Stomach (tissue), 9 donors: ENCODE results near the gene TMEM135. TPM values are rescaled to one million over a fixed set of nuclear protein-coding genes. Genes with fewer than 3 reads are reported as not detected.
A peak's percentile ranks its signal among the peaks of the same experiment; 100 is the strongest.
"Not testable (repeated sequence)": the region's sequence is repeated elsewhere in the genome, so short reads cannot be mapped to it uniquely, and the experiment has no call there.

Source experiments
- DNase-seq, 2 donors: peaks; one replicate each; pipeline versions ENCODE4 v3.0.0 to v3.0.0-alpha.2; 2013 to 2019
- H3K27ac ChIP-seq, 5 donors: fragments of 200-600 bp in 4 of 5; sonication (generic) in 4 of 5; one replicate each; pipeline ENCODE4 v1.5.1; 2013 to 2019; ENCODE audit warnings: mild to moderate bottlenecking in 1 of 5, moderate library complexity in 1 of 5
- H3K27me3 ChIP-seq, 3 donors: fragments of 200-600 bp; sonication (generic); one replicate each; pipeline ENCODE4 v1.5.1; 2017 to 2019; ENCODE audit warnings: mixed run types in 1 of 3
- H3K36me3 ChIP-seq, 4 donors: fragments of 200-600 bp; sonication (generic); 1 replicate in 3 of 4; 2 replicates in 1 of 4; pipeline ENCODE4 v1.5.1; 2016 to 2019
- H3K4me1 ChIP-seq, 4 donors: fragments of 200-600 bp; sonication (generic); one replicate each; pipeline ENCODE4 v1.5.1; 2016 to 2019
- H3K4me3 ChIP-seq, 4 donors: fragments of 200-600 bp; sonication (generic) in 3 of 4; one replicate each; pipeline ENCODE4 v1.5.1; 2016 to 2019; ENCODE audit warnings: mild to moderate bottlenecking in 1 of 4
- H3K9me3 ChIP-seq, 4 donors: fragments of 200-600 bp; sonication (generic); one replicate each; pipeline ENCODE4 v1.5.1; 2016 to 2019
- CTCF ChIP-seq, 7 experiments: fragments of 450-650 bp in 4 of 7; fragments of 200-600 bp in 3 of 7; sonication (generic) in 3 of 7; IDR thresholded peaks; one replicate each; pipeline ENCODE4 v1.5.1; 2016 to 2019; ENCODE audit warnings: antibody characterized with exemption in 7 of 7, control low read depth in 2 of 7, mild to moderate bottlenecking in 1 of 7
- EP300 ChIP-seq: sonication (generic); formaldehyde crosslinking; IDR thresholded peaks from one replicate; pipeline ENCODE4 v1.6.1; 2017; ENCODE audit warnings: antibody characterized with exemption
- POLR2A ChIP-seq, 4 donors: fragments of 450-650 bp; IDR thresholded peaks; one replicate each; pipeline ENCODE4 v1.6.1; 2016; ENCODE audit warnings: antibody characterized with exemption in 4 of 4, control low read depth in 2 of 4, mild to moderate bottlenecking in 1 of 4, moderate library complexity in 1 of 4
- POLR2AphosphoS5 ChIP-seq, 3 donors: sonication (generic); formaldehyde crosslinking; IDR thresholded peaks; one replicate each; pipeline ENCODE4 v1.6.1; 2016; ENCODE audit warnings: antibody characterized with exemption in 3 of 3
- whole genome bisulfite sequencing, 5 donors: extraction: QIAGEN DNeasy Blood & Tissue Kit in 3 of 5; methylation state at CpG; one replicate each; pipeline versions ENCODE4 v1.1.5 to v1.1.7; 2013 to 2018; 5-methylcytosine and 5-hydroxymethylcytosine counted together
- intact Hi-C: fragments of 100-400 bp; cut with DNase I; formaldehyde crosslinking; loops from one replicate; pipeline ENCODE4 v1.15.1; 2023; ENCODE audit warnings: low total_unique reads
- polyA plus RNA-seq, 3 donors: library from polyadenylated mRNA; stranded (reverse); fragments of 200-250 nt; gene quantifications; one replicate each; pipeline ENCODE4 v1.2.3, GENCODE V29; 2013
- total RNA-seq, 5 donors: library from RNA; depleted of rRNA; stranded (reverse); fragments of >200 nt; gene quantifications; one replicate each; pipeline versions ENCODE4 v1.1.0 to v1.2.3, GENCODE V29; 2014 to 2016
- donor health status: healthy with polysubstance abuse.
- donor health status: Bipolar disorder and iron deficiency.
- donor health status: healthy.

The TMEM135 gene
- total and polyA plus RNA-seq, 8 donors, result 0.58 to 202 (median 3.9) TPM

GRCh38 chr11:87265132-87265531 lies 227.4 kb downstream of the TMEM135 start:
- DNase-seq, result peak in 1 of 2 donors; percentile 57
- H3K27ac ChIP-seq, result no peak overlapping the region
- TF ChIP-seq POLR2A (IDR thresholded peaks at IDR 0.05) (no peak), EP300 (no peak), POLR2AphosphoS5 (IDR thresholded peaks at IDR 0.05) (no peak), CTCF (IDR thresholded peaks at IDR 0.05) (no peak)
- peaks cover 0 to 15% (median 6%) of the 10 kb centered on the region in 4 donors for H3K4me1 ChIP-seq
- no peaks in the 10 kb centered on the region for H3K27me3 ChIP-seq
- H3K36me3 ChIP-seq, result no peaks in the 10 kb centered on the region
- H3K4me3 ChIP-seq, result no peak overlapping the region
- no peaks in the 10 kb centered on the region for H3K9me3 ChIP-seq
- intact Hi-C loops, result no loop called here

GRCh38 chr11:87265979-87266378 lies 228.2 kb downstream of the TMEM135 start:
- intact Hi-C loops, result no loop called here
- TF ChIP-seq EP300 (no peak), POLR2AphosphoS5 (IDR thresholded peaks at IDR 0.05) (no peak), CTCF (IDR thresholded peaks at IDR 0.05) (no peak), POLR2A (IDR thresholded peaks at IDR 0.05) (no peak)
- no peaks in the 10 kb centered on the region for H3K9me3 ChIP-seq
- H3K4me1 ChIP-seq, result peaks cover 0 to 14% (median 4%) of the 10 kb centered on the region in 4 donors
- no peaks in the 10 kb centered on the region for H3K36me3 ChIP-seq
- no peak overlapping the region for H3K27ac ChIP-seq
- peak in 1 of 2 donors; percentile 53 for DNase-seq
- H3K27me3 ChIP-seq, result no peaks in the 10 kb centered on the region
- no peak overlapping the region for H3K4me3 ChIP-seq

- H3K27ac ChIP-seq, result no peak overlapping the region
- intact Hi-C loops, result no loop called here
- H3K36me3 ChIP-seq, result no peaks in the 10 kb centered on the region
- 67 to 97% (median 70%) methylated on average over 2 of the region's 2 CpGs for WGBS, 5 donors
- no peaks in the 10 kb centered on the region for H3K27me3 ChIP-seq
- TF ChIP-seq CTCF (IDR thresholded peaks at IDR 0.05) (no peak), POLR2AphosphoS5 (IDR thresholded peaks at IDR 0.05) (no peak), EP300 (no peak), POLR2A (IDR thresholded peaks at IDR 0.05) (no peak)
- peaks cover 0 to 14% (median 3%) of the 10 kb centered on the region in 4 donors for H3K4me1 ChIP-seq
- H3K4me3 ChIP-seq, result no peak overlapping the region
- DNase-seq, result no peak
- no peaks in the 10 kb centered on the region for H3K9me3 ChIP-seq
Measured at GRCh38 chr11:87266751-87267150, 229.0 kb downstream of the TMEM135 start.

GRCh38 chr11:87271951-87272350 lies 234.2 kb downstream of the TMEM135 start:
- H3K27me3 ChIP-seq, H3K9me3 ChIP-seq, H3K36me3 ChIP-seq, intact Hi-C loops, H3K4me1 ChIP-seq, H3K27ac ChIP-seq, DNase-seq, H3K4me3 ChIP-seq: not testable (repeated sequence)
- 99 to 100% (median 99%) methylated on average over 4 of the region's 4 CpGs for WGBS, 5 donors

- Histone ChIP-seq H3K27ac (no peak overlapping the region), H3K4me1 (peaks cover 0 to 11% (median 0%) of the 10 kb centered on the region in 4 donors), H3K4me3 (no peak overlapping the region), H3K27me3 (no peaks in the 10 kb centered on the region), H3K9me3 (no peaks in the 10 kb centered on the region), H3K36me3 (no peaks in the 10 kb centered on the region)
- TF ChIP-seq CTCF (IDR thresholded peaks at IDR 0.05), result no peak
- TF ChIP-seq POLR2A (IDR thresholded peaks at IDR 0.05), result no peak
- no peak for TF ChIP-seq POLR2AphosphoS5 (IDR thresholded peaks at IDR 0.05)
- no peak for TF ChIP-seq EP300
- WGBS, 5 donors, result 61 to 94% (median 83%) methylated on average over 1 of the region's 1 CpG
- intact Hi-C loops, result no loop called here
- no peak for DNase-seq
Measured at GRCh38 chr11:87275176-87275575, 237.4 kb downstream of the TMEM135 start.
